HG03097 (cell line): ENCODE results near the gene MS4A7.
A peak's percentile ranks its signal among the peaks of the same experiment; 100 is the strongest.
"Not testable (repeated sequence)": the region's sequence is repeated elsewhere in the genome, so short reads cannot be mapped to it uniquely, and the experiment has no call there.

ENCODE experiments used
- ATAC-seq: cut with Tn5 transposase; IDR thresholded peaks from one replicate; pipeline ENCODE4 v1.9.1; 2021; ENCODE audit not compliant: unreplicated experiment, low FRiP score

Gene MS4A7, protein sequence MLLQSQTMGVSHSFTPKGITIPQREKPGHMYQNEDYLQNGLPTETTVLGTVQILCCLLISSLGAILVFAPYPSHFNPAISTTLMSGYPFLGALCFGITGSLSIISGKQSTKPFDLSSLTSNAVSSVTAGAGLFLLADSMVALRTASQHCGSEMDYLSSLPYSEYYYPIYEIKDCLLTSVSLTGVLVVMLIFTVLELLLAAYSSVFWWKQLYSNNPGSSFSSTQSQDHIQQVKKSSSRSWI

DNA sequence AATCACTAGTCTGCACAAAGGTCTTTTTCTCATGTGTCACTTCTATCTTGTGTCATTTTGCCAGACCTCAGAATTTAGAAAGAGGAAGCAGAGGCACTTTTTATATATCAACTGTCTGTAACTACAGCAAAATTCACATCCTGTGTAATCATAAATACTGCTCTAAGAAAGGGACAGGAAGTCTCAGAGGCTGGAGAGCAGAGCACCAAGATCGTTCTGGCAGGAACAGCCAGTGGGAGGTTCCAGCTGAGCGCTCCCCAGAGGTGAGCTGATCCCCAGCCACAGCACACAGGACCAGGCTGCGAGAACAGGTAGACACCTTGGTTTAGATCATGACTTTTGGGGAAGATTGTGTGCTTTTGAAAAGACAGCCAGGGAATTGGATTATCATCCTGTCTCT lies at the start of gene MS4A7:
Gene MS4A7, plus strand, starts transcription at position 179 of the 400 bp plus-strand sequence. CDS start 4,610 bp downstream, outside the sequence.
- ATAC-seq, result peak; percentile 90

DNA sequence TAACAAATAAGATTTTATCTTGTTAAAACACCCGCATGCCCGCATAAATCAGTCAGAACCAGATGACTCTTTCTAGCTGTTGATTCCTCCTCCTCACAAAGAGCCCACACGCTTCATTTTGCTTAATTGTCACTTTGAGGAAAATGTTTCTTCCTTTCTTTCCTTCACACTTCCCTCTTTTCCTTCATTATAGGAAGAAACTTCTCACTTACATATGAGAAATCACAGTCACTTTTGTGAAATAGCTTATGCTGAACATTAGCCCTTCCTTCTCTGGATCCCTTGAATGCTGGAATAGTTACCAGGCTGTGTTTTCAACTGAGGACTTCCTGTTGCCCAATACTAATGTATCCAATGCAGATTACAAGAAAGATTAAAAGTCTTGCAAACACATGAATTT lies 45.5 kb upstream of the MS4A7 start:
- no peak for ATAC-seq

DNA sequence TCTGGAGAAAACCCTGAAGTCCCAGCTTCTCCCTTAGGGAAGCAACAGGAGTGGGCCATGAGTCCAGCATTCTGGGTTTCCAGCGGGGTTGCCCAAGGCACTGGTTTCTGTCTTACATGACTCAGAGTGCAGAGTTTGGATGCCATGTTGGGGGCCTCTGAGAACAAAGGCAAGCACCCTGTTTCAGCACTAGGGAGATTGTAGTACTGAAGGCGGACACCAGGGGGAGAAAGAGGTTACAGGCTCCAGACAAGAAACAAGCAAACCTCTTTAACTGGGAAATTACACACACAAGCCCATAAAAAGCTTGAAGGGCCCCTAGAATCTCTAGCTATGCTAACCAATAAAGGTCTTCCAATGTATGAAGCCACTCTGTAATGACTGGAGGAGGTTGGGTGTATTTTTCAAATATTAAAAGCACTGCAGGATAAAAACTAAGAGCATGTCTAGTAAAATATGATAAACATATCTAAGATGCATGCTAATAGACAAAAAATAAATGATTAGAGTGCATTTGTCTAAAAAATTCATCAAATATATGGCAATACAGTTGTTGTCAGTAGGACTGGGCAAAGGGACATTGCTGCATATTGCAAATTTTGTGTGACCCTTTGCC lies 44.2 kb upstream of the MS4A7 start:
- ATAC-seq, result no peak

DNA sequence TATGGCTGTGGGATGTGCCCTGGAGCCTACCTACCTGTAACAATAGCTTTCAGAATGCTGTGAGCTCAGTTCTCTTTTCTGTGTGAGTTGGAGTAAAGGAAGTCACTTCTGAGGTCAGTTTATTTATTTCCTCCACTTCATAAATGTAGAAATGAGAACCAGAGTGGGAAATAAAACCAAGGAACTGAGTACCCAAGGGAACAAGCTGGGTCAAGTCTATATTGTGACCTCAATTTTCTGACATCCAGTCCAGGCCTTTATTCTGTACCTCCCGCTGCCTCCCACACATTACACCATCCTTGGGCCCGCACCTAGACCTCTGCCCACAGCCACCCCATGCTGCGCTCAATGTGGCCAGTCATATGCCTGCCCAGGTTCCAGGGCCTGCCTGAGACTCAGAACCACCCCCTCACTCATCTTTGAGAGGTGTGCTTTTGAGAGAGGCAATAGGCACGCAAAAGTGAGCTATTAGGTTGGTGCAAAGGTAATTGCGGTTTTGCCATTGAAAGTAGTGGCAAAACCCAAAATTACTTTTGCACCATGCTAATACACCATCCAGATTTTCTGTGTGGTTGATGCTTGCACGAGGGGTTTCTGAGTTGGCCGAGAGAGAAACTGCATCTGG lies 41.5 kb upstream of the MS4A7 start:
- ATAC-seq, result no peak

DNA sequence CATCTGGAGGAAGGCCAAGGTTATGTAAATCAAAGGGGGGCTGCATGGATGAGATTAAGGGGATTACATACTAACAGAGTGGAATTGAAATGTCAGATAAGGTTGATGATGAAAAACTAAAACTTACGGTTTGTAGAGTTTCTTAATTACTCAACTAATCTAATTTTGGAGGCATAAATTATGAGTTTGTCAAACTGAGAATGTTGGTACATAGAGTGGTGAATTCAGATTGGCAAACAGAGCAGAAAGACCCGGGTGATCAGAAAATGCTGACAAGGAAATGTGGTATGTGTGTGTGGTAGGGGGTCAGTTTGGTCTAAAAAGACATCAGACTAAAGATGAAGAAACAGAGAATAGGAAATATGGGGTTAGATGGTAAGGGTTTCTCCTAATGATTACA lies 40.3 kb upstream of the MS4A7 start:
- ATAC-seq, result no peak

DNA sequence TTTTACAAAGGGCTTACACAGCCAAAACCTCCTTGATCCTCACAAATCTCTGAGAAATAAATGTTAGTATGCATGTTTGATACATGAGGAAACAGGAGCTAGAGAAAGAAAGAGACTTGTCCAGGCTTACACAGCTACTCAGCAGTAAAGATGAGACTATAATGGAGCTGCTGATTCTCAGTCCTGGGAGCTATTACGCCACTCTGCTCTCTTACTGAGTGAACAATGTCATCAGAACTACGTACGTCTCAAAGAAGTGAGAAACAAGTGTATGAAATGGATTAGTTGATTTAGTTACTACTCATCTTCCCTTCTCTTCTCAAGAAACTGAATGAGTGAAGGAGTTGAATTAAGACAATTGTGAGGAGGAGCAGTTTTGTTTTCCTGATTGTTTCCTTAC lies 39.0 kb upstream of the MS4A7 start:
- ATAC-seq, result no peak

DNA sequence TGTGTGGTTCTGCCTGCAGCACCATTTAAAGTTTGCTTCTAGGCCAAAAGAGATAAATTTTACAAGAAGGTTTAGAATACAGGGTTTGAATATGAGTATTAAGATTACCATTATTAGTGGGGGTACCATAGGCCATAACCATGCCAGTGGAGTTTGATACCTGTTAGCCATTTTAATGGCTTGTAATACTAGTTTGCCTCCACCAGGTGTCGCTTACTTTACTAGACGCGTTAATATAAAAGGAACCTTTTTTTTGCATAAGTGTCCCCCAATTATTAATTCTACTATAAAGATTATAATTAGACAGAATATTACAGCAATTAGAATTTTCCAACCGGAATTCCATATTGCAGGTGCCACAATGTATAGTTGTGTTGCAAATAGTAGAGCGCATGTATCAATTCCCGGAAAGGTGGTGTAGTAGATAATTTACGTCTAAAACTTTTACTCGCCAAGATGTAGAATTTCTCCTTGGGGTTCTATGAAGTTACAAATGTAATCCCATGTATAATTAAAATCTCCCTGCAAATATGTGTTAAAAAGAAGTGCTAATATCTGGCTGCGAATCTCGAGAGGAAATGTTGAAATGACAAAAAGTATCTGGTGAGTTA lies 35.1 kb upstream of the MS4A7 start:
- no peak for ATAC-seq

DNA sequence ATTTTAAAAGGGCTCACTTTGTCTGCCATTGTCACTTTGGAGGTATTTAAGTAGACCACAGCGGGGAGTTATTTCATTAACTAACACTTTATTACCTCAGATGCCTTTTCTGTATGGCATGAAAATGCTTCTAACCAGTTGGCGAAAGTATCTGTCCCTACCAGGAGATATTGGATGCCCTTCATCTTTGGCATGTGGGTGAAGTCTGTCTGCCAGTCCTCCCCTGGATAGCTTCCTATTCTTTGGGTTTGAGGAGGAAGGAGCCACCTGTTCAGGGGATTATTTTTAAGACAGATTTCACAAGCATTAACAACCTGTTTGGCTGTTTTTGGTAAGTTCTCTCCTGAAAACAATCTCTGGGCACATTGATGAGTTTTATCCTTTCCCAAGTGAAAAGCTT lies 34.2 kb upstream of the MS4A7 start:
- no peak for ATAC-seq

DNA sequence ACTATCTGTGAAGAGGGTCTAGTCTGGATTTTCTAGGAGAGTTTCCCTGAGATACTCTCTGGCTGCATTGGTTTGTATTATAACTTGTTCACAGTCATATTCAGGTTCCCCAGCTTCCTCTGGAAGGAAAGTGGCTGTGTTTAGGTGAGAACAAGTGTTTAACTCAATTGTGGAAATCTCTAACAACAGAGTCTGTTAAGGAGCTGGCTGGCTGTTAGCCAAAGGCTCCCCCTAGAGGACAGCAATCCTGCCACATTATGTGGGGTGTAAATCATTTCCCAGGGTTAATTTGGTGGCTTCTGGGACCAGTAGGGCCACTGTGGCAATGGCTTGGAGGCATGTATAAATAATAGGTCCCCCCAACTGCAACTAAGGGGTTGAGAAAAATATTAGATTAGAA lies 32.8 kb upstream of the MS4A7 start:
- ATAC-seq, result no peak

DNA sequence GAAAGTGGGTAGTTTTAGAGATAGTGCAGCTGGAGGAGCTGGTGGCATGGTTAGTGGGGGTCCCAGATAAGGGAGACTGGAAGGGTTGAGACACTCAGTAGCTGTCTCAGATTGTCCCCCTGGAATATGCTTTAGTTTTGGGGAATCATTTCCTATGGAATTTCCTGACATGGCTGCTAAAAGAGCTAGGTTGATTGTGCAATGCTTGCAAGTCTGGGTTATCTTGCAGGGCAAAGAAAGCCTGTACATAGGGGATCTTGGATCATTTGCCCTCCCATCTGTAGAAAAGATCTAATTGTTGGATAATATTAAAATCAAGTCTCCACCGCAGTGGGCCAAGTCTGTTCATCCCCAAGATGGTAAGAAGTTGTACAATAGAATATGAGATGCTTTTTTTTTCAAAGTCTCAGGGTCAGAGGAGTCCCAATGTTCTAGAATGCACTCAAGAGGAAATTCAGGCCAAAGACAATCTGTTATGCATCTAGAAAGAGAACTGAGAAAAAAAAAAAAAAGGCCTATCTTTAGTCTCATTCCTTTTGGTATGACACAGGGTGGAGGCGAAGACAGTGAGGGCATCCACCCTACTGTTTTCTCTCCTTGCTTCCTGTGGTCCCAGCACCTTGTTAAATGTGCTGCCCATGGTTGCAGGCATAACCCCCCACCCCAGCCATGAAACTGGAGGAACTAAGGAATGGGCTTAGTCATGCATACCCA lies 31.1 kb upstream of the MS4A7 start:
- no peak for ATAC-seq

DNA sequence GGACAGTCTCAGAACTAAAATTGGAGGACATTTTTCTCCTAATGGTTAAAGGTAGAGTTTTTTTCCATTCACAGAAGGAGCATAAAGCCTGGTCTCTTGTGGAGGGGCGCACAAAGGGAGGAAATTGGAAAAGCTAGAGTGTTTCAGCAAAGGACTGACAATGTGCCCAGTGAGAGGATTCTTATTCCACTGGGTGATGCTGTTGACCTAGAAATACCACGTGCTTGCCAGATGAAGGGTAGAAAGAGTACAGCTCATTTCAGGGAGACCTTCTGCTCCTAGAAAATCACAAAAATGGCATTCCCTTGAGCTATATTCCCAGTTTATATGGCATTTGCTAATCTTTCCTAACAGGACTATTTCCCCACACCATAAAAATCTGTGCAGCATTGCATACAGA lies 30.2 kb upstream of the MS4A7 start:
- no peak for ATAC-seq

DNA sequence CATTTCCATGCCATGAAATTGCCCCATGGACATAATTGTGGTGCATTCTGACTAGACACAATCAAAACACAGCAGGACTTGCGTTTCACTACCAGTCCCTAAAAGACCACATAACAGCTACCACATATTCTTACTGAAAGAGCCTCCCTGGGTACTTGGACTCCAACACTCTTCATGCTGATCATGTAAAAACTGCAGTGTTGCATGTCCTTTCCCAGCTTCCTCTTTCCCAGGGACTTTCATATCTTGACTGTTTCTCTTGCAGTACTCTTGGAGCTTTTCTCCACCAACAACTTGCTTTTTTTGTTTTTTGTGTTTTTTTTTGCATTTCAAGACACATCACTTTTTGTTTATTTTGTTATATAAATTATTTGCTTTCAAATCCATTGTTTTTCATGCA lies 28.3 kb upstream of the MS4A7 start:
- no peak for ATAC-seq

DNA sequence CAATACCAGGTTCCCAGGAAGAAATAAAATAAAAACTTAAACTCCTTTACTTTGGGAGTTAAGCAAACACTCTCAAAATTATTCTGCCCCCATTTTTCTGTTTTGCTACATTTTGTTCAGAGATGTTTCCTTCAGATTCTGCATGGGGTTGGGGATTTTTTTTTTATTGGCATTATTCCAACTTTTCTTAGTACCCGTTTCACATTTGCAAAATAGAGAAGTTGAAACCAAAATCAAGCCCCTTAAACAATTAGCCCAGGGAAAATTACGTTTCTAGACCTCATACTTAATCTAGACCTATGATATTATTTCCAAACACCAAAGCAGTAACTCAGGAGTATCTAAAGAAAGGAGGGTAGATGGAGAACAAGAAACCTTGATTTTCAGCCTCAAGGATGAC lies 20.6 kb upstream of the MS4A7 start:
- no peak for ATAC-seq

DNA sequence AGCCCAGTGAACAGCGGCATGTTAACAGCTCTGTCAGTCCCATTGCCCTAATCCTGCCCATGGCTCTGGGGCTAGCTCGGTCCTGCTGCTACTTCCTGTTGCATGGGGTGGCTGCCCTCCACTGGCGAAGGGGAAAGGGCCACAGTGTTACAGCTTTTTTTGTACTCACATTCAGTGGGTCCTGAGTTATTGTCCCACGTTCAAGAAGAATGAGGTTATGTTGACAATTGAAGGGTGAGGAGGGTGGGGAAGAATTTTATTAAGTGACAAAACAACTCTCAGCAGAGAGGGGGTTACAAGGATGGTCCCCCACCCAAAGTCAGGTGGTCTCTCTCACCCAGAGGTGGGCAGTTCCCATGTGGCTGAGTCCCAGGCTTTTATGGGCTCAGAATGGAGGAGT lies 17.7 kb upstream of the MS4A7 start:
- no peak for ATAC-seq

DNA sequence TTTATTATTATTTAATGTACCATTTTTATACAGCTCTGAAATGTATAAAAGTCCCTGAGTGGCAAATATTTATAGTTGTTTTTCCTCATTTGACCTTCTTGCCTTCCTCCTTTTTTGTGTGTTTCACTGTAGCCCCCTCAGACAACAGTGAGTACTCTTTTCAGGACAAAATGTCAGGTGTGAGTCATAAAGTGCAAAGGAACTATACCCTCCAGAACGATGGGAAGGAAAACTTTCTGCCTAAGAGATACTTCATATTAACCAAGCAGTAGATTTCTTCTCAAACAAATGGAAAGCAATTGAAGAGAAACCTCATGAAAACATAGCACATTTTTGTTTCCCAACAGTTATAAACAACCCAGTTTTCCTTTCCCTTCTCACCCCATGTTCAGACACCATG lies 16.1 kb upstream of the MS4A7 start:
- no peak for ATAC-seq

DNA sequence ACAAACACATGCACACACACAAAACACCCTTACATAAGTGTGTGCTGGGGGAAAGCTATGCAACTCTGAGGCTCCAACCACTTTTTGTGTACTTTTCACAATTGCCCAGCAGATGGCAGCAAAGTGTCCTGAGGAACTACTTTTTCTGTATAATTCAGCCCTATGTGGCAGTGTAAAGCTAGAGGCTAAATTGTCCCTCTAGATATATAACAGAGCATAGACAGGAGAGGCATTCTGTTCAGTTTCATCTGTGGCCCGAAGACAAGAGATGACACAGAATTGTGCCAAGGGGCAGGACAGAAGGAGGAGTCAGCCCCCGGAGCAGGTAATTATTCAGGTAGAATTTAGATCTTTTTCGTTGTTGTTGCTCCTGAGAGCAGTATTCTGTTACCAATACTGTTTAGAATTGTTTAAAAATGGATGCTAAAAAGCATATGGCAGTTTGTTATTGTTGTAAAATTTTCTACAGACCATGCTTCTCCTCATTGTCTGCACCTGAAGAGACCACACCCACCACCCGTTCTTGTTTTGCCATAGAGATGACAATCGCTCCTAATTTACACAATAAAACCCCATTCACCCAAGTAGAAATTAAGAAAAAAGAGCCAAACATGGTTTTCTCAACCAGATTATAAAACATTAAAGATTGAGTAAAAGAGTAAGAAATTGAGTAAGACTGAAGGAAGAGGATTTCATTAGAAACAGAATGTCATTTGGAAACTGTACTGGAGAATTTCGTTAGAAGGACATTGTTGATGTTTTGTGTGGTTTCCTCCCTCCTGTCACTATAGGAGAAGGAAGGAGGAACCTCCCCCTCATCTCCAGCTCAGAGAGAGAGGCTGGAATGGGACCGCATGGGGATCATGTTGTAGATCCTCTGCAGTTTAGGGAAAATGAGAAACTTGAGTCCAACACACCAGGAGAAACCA lies 14.5 kb upstream of the MS4A7 start:
- ATAC-seq, result peak; percentile 46

DNA sequence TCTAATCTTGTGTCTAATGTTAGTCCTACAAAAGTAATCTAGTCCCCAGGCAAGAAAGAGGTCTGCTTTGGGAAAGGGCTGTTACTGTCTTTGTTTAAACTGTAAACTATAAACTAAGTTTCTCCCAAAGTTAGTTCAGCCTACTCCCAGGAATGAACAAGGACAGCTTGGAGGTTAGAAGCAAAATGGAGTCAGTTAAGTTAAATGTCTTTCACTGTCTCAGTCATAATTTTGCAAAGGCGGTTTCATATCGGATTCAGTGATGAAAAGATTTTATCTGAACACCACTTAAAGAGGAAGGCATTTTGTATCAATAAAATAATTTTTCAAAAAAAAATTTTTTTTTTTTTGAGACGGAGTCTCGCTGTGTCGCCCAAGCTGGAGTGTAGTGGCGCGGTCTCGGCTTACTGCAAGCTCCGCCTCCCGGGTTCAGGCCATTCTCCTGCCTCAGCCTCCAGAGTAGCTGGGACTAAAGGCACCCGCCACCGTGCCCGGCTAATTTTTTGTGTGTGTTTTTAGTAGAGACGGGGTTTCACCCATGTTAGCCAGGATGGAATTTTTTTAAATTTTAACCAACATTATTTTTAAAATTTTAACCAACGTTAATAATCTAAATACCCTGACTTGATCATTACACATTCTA lies 11.9 kb upstream of the MS4A7 start:
- ATAC-seq, result not testable (repeated sequence)

DNA sequence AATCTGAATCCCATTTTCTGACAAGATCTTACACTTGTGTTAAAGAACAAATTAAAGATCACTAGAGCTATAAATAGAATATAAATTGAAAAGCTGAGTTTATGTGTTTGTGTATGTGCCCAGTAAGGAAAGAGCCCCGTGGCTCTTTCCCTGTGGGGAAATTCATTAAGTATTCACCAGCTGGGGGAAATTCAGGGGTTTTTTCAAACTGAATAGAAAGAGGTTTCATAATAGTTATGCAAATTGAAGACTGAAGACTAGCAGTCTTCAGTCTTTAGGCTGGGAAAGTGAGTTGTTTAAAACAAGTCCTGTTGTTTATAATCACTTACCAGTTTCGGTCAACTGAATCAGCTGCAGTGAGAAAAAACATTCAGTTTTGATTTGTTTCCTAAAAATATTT lies 11.3 kb upstream of the MS4A7 start:
- ATAC-seq, result peak; percentile 61

DNA sequence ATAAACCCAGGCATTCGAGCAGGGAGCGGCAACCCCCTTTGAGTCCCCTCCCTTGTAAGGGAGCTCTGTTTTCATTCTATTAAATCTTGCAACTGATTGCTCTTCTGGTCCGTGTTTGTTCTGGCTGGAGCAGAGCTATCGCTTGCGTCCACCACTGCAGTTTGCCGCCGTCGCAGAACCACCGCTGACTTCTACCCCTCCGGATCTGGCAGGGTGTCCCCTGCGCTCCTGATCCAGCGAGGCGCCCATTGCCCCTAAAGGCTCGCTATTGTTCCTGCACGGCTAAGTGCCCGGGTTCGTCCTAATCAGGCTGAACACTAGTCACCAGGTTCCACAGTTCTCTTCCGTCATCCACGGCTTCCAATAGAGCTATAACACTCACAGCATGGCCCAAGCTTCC lies 10.4 kb upstream of the MS4A7 start:
- no peak for ATAC-seq
